Measurements from ENCODE around the gene TGFBR2. TPM values are rescaled to one million over a fixed set of nuclear protein-coding genes. Genes with fewer than 3 reads are reported as not detected.

The TGFBR2 gene
- total RNA-seq, 4 donors from 2014 or later: 338 to 406 (median 350) TPM

DNA sequence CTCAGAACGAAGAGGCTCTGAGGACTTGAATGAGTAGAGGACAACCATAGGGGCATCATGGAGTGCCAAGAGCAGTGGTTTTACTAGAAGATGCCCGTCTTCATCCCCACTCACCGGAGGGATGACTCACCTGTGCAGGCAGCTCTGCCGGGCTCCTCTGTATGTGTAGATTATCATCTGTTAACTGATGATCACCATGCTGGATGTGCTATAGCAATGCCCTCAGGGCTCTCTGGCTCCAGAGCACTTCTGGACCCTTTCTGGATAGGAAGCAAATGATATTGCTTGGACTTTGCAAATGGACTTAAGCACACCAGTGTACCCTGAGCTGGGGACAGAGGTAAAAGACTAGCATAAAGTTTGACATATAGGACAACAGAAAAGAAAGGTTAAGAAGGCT is 10.2 kb upstream of the TGFBR2 start:
- peaks cover 0 to 4% (median 0%) of the 10 kb centered on the region in 4 donors for H3K9me3 ChIP-seq
- 94 to 95% methylated on average over 4 of the region's 4 CpGs for WGBS, 2 donors
- no peak for TF ChIP-seq CTCF (IDR thresholded peaks at IDR 0.05)
- no peak for TF ChIP-seq EP300 (IDR thresholded peaks at IDR 0.05)
- TF ChIP-seq POLR2A (IDR thresholded peaks at IDR 0.05): no peak
- H3K36me3 ChIP-seq: no peaks in the 10 kb centered on the region
- no peak overlapping the region for H3K27ac ChIP-seq
- no peak for DNase-seq (ENCODE audit: low spot score in 2 of 2)
- H3K27me3 ChIP-seq: no peaks in the 10 kb centered on the region
- H3K4me3 ChIP-seq: no peak overlapping the region
- peaks cover 0 to 12% (median 2%) of the 10 kb centered on the region in 4 donors for H3K4me1 ChIP-seq

- Histone ChIP-seq H3K36me3 (no peaks in the 10 kb centered on the region), H3K4me1 (peaks cover 0 to 12% (median 2%) of the 10 kb centered on the region in 4 donors), H3K27ac (peak overlapping the region in 2 of 4 donors; percentile 32 to 34), H3K4me3 (no peak overlapping the region), H3K27me3 (no peaks in the 10 kb centered on the region), H3K9me3 (peaks cover 0 to 4% (median 0%) of the 10 kb centered on the region in 4 donors)
- DNase-seq (ENCODE audit: low spot score in 2 of 2): no peak
- TF ChIP-seq EP300 (IDR thresholded peaks at IDR 0.05): peak; percentile 27 to 92
- TF ChIP-seq POLR2A (IDR thresholded peaks at IDR 0.05): no peak
- no peak for TF ChIP-seq CTCF (IDR thresholded peaks at IDR 0.05)
- 80 to 83% methylated on average over 1 of the region's 1 CpG for WGBS, 2 donors
Measured at GRCh38 chr3:30597131-30597768, 9.2 kb upstream of the TGFBR2 start.

GRCh38 chr3:30597769-30598134 is 8.6 kb upstream of the TGFBR2 start:
- Histone ChIP-seq H3K27me3 (no peaks in the 10 kb centered on the region), H3K4me3 (no peak overlapping the region), H3K9me3 (peaks cover 0 to 4% (median 0%) of the 10 kb centered on the region in 4 donors), H3K4me1 (peaks cover 0 to 12% (median 4%) of the 10 kb centered on the region in 4 donors), H3K27ac (peak overlapping the region in 2 of 4 donors; percentile 13 to 23), H3K36me3 (no peaks in the 10 kb centered on the region)
- no peak for TF ChIP-seq POLR2A (IDR thresholded peaks at IDR 0.05)
- no peak for DNase-seq (ENCODE audit: low spot score in 2 of 2)

GRCh38 chr3:30598668-30599545 is 7.5 kb upstream of the TGFBR2 start:
- peaks cover 0 to 15% (median 7%) of the 10 kb centered on the region in 4 donors for H3K4me1 ChIP-seq
- H3K4me3 ChIP-seq: no peak overlapping the region
- no peak for TF ChIP-seq CTCF (IDR thresholded peaks at IDR 0.05)
- TF ChIP-seq EP300 (IDR thresholded peaks at IDR 0.05): no peak
- no peak for TF ChIP-seq POLR2A (IDR thresholded peaks at IDR 0.05)
- 91 to 92% methylated on average over 3 of the region's 3 CpGs for WGBS, 2 donors
- H3K27ac ChIP-seq: no peak overlapping the region
- DNase-seq (ENCODE audit: low spot score in 2 of 2): no peak
- no peaks in the 10 kb centered on the region for H3K27me3 ChIP-seq
- H3K9me3 ChIP-seq: peaks cover 0 to 4% (median 0%) of the 10 kb centered on the region in 4 donors
- no peaks in the 10 kb centered on the region for H3K36me3 ChIP-seq

DNA sequence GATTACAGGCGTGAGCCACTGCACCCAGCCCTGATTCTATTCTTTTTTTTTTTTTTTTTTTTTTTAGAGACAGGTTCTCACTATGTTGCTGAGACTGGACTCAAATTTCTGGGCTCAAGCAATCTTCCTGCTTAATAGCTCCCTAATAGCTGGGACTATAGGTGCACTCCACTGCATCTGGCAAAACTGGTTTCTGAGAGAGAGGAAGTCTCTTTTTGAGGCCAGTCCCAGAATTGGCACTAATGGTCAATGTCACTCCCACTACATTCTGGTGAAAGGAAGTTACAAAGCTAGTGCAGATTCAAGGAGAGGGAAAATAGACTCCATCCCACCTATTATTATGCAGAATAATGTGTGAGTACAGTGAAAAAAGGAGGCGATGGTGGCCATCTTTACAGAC is 5.8 kb upstream of the TGFBR2 start:
- 78 to 94% methylated on average over 2 of the region's 2 CpGs for WGBS, 2 donors
- H3K36me3 ChIP-seq: no peaks in the 10 kb centered on the region
- TF ChIP-seq CTCF (IDR thresholded peaks at IDR 0.05) (no peak), EP300 (IDR thresholded peaks at IDR 0.05) (no peak), POLR2A (IDR thresholded peaks at IDR 0.05) (no peak)
- H3K27ac ChIP-seq: no peak overlapping the region
- H3K27me3 ChIP-seq: no peaks in the 10 kb centered on the region
- peaks cover 0 to 26% (median 14%) of the 10 kb centered on the region in 4 donors for H3K4me1 ChIP-seq
- no peaks in the 10 kb centered on the region for H3K9me3 ChIP-seq
- no peak for DNase-seq (ENCODE audit: low spot score in 2 of 2)
- H3K4me3 ChIP-seq: no peak overlapping the region
